ENCODE data around the gene FGF6.

The FGF6 gene

GRCh38 chr12:4447151-4447550 lies 1.5 kb upstream of the FGF6 start:
- DNase-seq (ENCODE audit: low read depth): no peak
- TF ChIP-seq, protein P1, sequence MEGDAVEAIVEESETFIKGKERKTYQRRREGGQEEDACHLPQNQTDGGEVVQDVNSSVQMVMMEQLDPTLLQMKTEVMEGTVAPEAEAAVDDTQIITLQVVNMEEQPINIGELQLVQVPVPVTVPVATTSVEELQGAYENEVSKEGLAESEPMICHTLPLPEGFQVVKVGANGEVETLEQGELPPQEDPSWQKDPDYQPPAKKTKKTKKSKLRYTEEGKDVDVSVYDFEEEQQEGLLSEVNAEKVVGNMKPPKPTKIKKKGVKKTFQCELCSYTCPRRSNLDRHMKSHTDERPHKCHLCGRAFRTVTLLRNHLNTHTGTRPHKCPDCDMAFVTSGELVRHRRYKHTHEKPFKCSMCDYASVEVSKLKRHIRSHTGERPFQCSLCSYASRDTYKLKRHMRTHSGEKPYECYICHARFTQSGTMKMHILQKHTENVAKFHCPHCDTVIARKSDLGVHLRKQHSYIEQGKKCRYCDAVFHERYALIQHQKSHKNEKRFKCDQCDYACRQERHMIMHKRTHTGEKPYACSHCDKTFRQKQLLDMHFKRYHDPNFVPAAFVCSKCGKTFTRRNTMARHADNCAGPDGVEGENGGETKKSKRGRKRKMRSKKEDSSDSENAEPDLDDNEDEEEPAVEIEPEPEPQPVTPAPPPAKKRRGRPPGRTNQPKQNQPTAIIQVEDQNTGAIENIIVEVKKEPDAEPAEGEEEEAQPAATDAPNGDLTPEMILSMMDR (IDR thresholded peaks at IDR 0.05; ENCODE audit: low read depth, low read length, missing control alignments): no peak
- H3K4me3 ChIP-seq (ENCODE audit: low read depth, low read length): no peak overlapping the region

DNA sequence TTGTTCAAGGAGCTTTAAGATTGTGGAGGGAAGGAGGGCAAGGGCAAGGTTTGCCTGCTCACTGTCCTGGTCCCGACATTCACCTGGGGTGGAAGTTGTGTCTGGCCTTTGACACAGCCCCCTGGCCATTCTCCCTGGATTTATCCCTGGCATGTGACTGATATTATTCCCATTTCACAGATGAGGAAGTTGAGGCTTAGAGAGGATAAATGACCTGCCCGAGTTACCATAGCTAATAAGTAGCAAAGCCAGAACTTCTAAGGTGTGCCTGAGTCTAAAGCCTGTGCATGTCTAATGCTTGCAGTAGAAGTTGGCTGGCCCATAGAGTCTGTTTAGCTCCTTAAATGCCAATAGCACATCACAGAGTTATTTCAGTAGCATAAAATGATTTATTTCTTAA lies 720 bp upstream of the FGF6 start:
- no peak for DNase-seq (ENCODE audit: low read depth)
- no peak overlapping the region for H3K4me3 ChIP-seq (ENCODE audit: low read depth, low read length)
- TF ChIP-seq, protein P1 (IDR thresholded peaks at IDR 0.05; ENCODE audit: low read depth, low read length, missing control alignments): no peak

GRCh38 chr12:4444031-4444430 lies 1.6 kb downstream of the FGF6 start:
- no peak overlapping the region for H3K4me3 ChIP-seq (ENCODE audit: low read depth, low read length)
- TF ChIP-seq, protein P1 (IDR thresholded peaks at IDR 0.05; ENCODE audit: low read depth, low read length, missing control alignments): no peak
- no peak for DNase-seq (ENCODE audit: low read depth)

- H3K4me3 ChIP-seq (ENCODE audit: low read depth, low read length): no peak overlapping the region
- TF ChIP-seq, protein P1 (IDR thresholded peaks at IDR 0.05; ENCODE audit: low read depth, low read length, missing control alignments): no peak
- DNase-seq (ENCODE audit: low read depth): no peak
Observed at GRCh38 chr12:4443616-4444015, 2.0 kb downstream of the FGF6 start.

- no peak for DNase-seq (ENCODE audit: low read depth)
- TF ChIP-seq, protein P1 (IDR thresholded peaks at IDR 0.05; ENCODE audit: low read depth, low read length, missing control alignments): no peak
- H3K4me3 ChIP-seq (ENCODE audit: low read depth, low read length): no peak overlapping the region
Observed at GRCh38 chr12:4441355-4442335, 4.0 kb downstream of the FGF6 start.

- TF ChIP-seq, protein P1 (IDR thresholded peaks at IDR 0.05; ENCODE audit: low read depth, low read length, missing control alignments): no peak
- no peak overlapping the region for H3K4me3 ChIP-seq (ENCODE audit: low read depth, low read length)
- DNase-seq (ENCODE audit: low read depth): no peak
Observed at GRCh38 chr12:4440187-4440941, 5.3 kb downstream of the FGF6 start.

All from GM12864 (cell line).